ENCODE results near the gene ZNF165. TPM values are rescaled to one million over a fixed set of nuclear protein-coding genes. Genes with fewer than 3 reads are reported as not detected.

The ZNF165 gene
- total and polyA plus RNA-seq, 2 of the 13 experiments (the other 11 are each of a cell fraction or from before 2014, with no cell fraction given), result 0.58 to 8.6 TPM

DNA sequence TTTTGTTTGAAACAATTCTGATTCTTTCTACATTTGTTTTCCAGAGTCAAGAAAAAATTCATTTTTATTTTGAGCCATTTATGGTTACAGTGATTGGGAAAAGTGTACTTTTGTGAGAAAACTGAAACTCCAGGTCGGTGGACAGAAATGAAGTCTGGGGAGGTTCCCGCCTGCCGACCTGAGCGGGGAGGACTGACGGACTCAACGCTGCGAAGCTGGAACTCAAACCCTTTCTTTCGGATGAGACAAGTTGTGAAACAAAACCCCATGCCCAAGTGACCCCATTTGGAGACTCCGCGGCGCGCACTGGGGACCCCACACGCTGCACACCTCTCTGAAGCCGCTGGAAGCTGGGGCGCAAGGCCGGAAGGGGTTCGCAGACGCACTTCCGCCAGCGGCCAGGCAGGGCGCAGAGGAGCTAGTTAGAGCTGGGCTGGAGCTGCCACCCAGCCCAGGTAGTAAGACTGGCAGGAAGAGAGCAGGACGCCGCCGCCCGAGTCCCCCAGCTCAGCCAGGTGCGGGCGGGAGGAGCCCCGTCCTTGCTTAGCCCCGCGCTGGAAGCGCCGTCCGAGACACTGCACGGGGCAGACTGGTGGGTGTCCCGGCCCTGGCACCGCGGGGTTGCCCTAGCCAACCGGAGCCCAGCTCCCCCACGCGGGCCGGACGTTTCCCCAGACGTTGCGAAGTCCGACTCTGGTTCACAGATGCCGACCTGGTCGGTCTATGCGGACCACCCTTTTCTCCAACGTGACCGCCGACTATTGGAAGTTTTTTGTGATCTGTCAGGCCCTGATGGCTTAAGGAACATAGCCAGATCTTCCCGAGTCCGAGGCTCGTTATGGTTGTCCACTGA lies 24.2 kb downstream of the ZNF165 start (continued):
- TF ChIP-seq, protein P1, sequence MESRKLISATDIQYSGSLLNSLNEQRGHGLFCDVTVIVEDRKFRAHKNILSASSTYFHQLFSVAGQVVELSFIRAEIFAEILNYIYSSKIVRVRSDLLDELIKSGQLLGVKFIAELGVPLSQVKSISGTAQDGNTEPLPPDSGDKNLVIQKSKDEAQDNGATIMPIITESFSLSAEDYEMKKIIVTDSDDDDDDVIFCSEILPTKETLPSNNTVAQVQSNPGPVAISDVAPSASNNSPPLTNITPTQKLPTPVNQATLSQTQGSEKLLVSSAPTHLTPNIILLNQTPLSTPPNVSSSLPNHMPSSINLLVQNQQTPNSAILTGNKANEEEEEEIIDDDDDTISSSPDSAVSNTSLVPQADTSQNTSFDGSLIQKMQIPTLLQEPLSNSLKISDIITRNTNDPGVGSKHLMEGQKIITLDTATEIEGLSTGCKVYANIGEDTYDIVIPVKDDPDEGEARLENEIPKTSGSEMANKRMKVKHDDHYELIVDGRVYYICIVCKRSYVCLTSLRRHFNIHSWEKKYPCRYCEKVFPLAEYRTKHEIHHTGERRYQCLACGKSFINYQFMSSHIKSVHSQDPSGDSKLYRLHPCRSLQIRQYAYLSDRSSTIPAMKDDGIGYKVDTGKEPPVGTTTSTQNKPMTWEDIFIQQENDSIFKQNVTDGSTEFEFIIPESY (CRISPR knock-in tag; IDR thresholded peaks at IDR 0.05), result peak; percentile 51; the same call in 1 of the 2 replicates
- no peak for TF ChIP-seq HNRNPK (IDR thresholded peaks at IDR 0.05; ENCODE audit: low read depth, low read length, poor library complexity, severe bottlenecking)
- peak; percentile 81 for TF ChIP-seq ZBTB7A (CRISPR knock-in tag; IDR thresholded peaks at IDR 0.05)
- TF ChIP-seq MAFF (IDR thresholded peaks at IDR 0.05; ENCODE audit: low read depth, low read length), result no peak
- TF ChIP-seq FLYWCH1 (CRISPR knock-in tag; IDR thresholded peaks at IDR 0.05), result no peak
- TF ChIP-seq ERF (CRISPR knock-in tag; IDR thresholded peaks at IDR 0.05), result peak; percentile 94
- peak; percentile 90 for TF ChIP-seq ZMYM4 (CRISPR knock-in tag; IDR thresholded peaks at IDR 0.05)
- TF ChIP-seq TOE1 (CRISPR knock-in tag; IDR thresholded peaks at IDR 0.05), result peak; percentile 88; the same call in 1 of the 2 replicates
- no peak for TF ChIP-seq GPN1 (CRISPR knock-in tag; IDR thresholded peaks at IDR 0.05; ENCODE audit: borderline replicate concordance)
- no peak; the same call in 1 of the 2 replicates for TF ChIP-seq ZNF260 (CRISPR knock-in tag; IDR thresholded peaks at IDR 0.05; ENCODE audit: borderline replicate concordance, low read depth)
- TF ChIP-seq KLF9 (CRISPR knock-in tag; IDR thresholded peaks at IDR 0.05; ENCODE audit: low read depth), result peak; percentile 26; the same call in 1 of the 2 replicates
- TF ChIP-seq, protein P2, sequence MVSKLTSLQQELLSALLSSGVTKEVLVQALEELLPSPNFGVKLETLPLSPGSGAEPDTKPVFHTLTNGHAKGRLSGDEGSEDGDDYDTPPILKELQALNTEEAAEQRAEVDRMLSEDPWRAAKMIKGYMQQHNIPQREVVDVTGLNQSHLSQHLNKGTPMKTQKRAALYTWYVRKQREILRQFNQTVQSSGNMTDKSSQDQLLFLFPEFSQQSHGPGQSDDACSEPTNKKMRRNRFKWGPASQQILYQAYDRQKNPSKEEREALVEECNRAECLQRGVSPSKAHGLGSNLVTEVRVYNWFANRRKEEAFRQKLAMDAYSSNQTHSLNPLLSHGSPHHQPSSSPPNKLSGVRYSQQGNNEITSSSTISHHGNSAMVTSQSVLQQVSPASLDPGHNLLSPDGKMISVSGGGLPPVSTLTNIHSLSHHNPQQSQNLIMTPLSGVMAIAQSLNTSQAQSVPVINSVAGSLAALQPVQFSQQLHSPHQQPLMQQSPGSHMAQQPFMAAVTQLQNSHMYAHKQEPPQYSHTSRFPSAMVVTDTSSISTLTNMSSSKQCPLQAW (CRISPR knock-in tag; IDR thresholded peaks at IDR 0.05), result peak; percentile 98
- TF ChIP-seq ZFP37 (CRISPR knock-in tag; IDR thresholded peaks at IDR 0.05; ENCODE audit: borderline replicate concordance), result peak; percentile 55; the same call in 1 of the 2 replicates
- no peak for TF ChIP-seq NR2F6 (IDR thresholded peaks at IDR 0.05)
- TF ChIP-seq NR2F6 (CRISPR knock-in tag; IDR thresholded peaks at IDR 0.05), result peak; percentile 45
- no peak for TF ChIP-seq ZFAT (CRISPR knock-in tag; conservative IDR thresholded peaks at IDR 0.05)
- no peak for TF ChIP-seq ZNF570 (CRISPR knock-in tag; IDR thresholded peaks at IDR 0.05; ENCODE audit: borderline replicate concordance)
- TF ChIP-seq ZNF496 (CRISPR knock-in tag; IDR thresholded peaks at IDR 0.05; ENCODE audit: insufficient replicate concordance), result no peak
- TF ChIP-seq, protein P3, sequence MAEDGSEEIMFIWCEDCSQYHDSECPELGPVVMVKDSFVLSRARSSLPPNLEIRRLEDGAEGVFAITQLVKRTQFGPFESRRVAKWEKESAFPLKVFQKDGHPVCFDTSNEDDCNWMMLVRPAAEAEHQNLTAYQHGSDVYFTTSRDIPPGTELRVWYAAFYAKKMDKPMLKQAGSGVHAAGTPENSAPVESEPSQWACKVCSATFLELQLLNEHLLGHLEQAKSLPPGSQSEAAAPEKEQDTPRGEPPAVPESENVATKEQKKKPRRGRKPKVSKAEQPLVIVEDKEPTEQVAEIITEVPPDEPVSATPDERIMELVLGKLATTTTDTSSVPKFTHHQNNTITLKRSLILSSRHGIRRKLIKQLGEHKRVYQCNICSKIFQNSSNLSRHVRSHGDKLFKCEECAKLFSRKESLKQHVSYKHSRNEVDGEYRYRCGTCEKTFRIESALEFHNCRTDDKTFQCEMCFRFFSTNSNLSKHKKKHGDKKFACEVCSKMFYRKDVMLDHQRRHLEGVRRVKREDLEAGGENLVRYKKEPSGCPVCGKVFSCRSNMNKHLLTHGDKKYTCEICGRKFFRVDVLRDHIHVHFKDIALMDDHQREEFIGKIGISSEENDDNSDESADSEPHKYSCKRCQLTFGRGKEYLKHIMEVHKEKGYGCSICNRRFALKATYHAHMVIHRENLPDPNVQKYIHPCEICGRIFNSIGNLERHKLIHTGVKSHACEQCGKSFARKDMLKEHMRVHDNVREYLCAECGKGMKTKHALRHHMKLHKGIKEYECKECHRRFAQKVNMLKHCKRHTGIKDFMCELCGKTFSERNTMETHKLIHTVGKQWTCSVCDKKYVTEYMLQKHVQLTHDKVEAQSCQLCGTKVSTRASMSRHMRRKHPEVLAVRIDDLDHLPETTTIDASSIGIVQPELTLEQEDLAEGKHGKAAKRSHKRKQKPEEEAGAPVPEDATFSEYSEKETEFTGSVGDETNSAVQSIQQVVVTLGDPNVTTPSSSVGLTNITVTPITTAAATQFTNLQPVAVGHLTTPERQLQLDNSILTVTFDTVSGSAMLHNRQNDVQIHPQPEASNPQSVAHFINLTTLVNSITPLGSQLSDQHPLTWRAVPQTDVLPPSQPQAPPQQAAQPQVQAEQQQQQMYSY (CRISPR knock-in tag; IDR thresholded peaks at IDR 0.05), result peak; percentile 75; the same call in 1 of the 2 replicates
- TF ChIP-seq ZNF556 (CRISPR knock-in tag; IDR thresholded peaks at IDR 0.05; ENCODE audit: borderline replicate concordance), result peak; percentile 83
- TF ChIP-seq, protein P4, sequence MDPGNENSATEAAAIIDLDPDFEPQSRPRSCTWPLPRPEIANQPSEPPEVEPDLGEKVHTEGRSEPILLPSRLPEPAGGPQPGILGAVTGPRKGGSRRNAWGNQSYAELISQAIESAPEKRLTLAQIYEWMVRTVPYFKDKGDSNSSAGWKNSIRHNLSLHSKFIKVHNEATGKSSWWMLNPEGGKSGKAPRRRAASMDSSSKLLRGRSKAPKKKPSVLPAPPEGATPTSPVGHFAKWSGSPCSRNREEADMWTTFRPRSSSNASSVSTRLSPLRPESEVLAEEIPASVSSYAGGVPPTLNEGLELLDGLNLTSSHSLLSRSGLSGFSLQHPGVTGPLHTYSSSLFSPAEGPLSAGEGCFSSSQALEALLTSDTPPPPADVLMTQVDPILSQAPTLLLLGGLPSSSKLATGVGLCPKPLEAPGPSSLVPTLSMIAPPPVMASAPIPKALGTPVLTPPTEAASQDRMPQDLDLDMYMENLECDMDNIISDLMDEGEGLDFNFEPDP (CRISPR knock-in tag; conservative IDR thresholded peaks at IDR 0.05), result no peak

Measured in HepG2 (cell line).